Right ventricle myocardium inferior (tissue), 1 donor: ENCODE results near the gene CLDN19. TPM values are rescaled to one million over a fixed set of nuclear protein-coding genes. Genes with fewer than 3 reads are reported as not detected.

Experiments used
- ATAC-seq: fragments of 200-7000 bp; cut with Tn5 transposase; one replicate; pipeline ENCODE4 v1.9.1; 2020; ENCODE audit warnings: mild to moderate bottlenecking, moderate library complexity
- DNase-seq: peaks from one replicate; pipeline ENCODE4 v3.0.0; 2021; ENCODE audit errors: missing footprints
- intact Hi-C: fragments of 100-400 bp; cut with DNase I; formaldehyde crosslinking; loops from one replicate; pipeline ENCODE4 v1.11.0; 2022
- long read RNA-seq: library from polyadenylated mRNA; unstranded; transcript quantifications from one replicate; pipeline ENCODE4 v2.0.0, GENCODE V29; 2021
- total RNA-seq: library from RNA; stranded (reverse); fragmentation: NEBNext Ultra II Directional; extraction: Animal tissue kit (Norgen Biotek cat#: 25700); gene quantifications from one replicate; pipeline ENCODE4 v1.2.1, GENCODE V29; 2021
- donor health status: DM: no; HTN: yes; CAD: no; lungs with severe emphysema.

CLDN19 gene
- not detected for total RNA-seq
- long read RNA-seq, result 0 reads

- intact Hi-C loops, result loop anchor here (10.0 kb wide), 1 partner anchor 595 kb away; no protein-coding TSS in a partner anchor
- DNase-seq, result no peak
- ATAC-seq, result no peak
Measured at GRCh38 chr1:42739753-42740700, at the start of gene CLDN19. TSS of gene CLDN19 (minus strand) at chr1:42740236. CDS start at chr1:42740063, 173 bp downstream.

GRCh38 chr1:42788021-42788420, 48.0 kb upstream of the CLDN19 start:
- DNase-seq (no peak), ATAC-seq (no peak)
- intact Hi-C loops, result no loop called here

- ATAC-seq (peak; percentile 38), DNase-seq (no peak)
- intact Hi-C loops, result no loop called here
Measured at GRCh38 chr1:42786097-42786496, 46.1 kb upstream of the CLDN19 start.

- ATAC-seq, result peak; percentile 38
- intact Hi-C loops, result no loop called here
- peak; percentile 68 for DNase-seq
Measured at GRCh38 chr1:42784946-42785693, 45.1 kb upstream of the CLDN19 start, which contains the start of gene TMEM269. TSS of gene TMEM269 (plus strand) at chr1:42784991. CDS start at chr1:42789894, 4,903 bp downstream.

GRCh38 chr1:42784547-42784945, 44.5 kb upstream of the CLDN19 start:
- intact Hi-C loops, result no loop called here
- no peak for ATAC-seq
- DNase-seq, result no peak

- intact Hi-C loops, result no loop called here
- ATAC-seq, result no peak
- no peak for DNase-seq
Measured at GRCh38 chr1:42783092-42783491, 43.1 kb upstream of the CLDN19 start.

- DNase-seq, result no peak
- intact Hi-C loops, result no loop called here
- no peak for ATAC-seq
Measured at GRCh38 chr1:42780176-42780575, 40.1 kb upstream of the CLDN19 start.

GRCh38 chr1:42779725-42780124, 39.7 kb upstream of the CLDN19 start:
- ATAC-seq, result no peak
- DNase-seq, result no peak
- intact Hi-C loops, result loop anchor here (2.0 kb wide), 1 partner anchor 293 kb away; no protein-coding TSS in a partner anchor

GRCh38 chr1:42777852-42778251, 37.8 kb upstream of the CLDN19 start:
- ATAC-seq (no peak), DNase-seq (no peak)
- intact Hi-C loops, result loop anchor here (2.0 kb wide), 1 partner anchor 295 kb away; no protein-coding TSS in a partner anchor

GRCh38 chr1:42776502-42776901, 36.5 kb upstream of the CLDN19 start:
- no peak for DNase-seq
- ATAC-seq, result no peak
- intact Hi-C loops, result no loop called here

- ATAC-seq, result no peak
- intact Hi-C loops, result no loop called here
- DNase-seq, result no peak
Measured at GRCh38 chr1:42774928-42775526, 35.0 kb upstream of the CLDN19 start.

GRCh38 chr1:42773420-42773819, 33.4 kb upstream of the CLDN19 start:
- DNase-seq (no peak), ATAC-seq (no peak)
- intact Hi-C loops, result no loop called here

- no peak for DNase-seq
- ATAC-seq, result no peak
- intact Hi-C loops, result no loop called here
Measured at GRCh38 chr1:42769811-42770210, 29.8 kb upstream of the CLDN19 start.

- no peak for DNase-seq
- intact Hi-C loops, result no loop called here
- ATAC-seq, result no peak
Measured at GRCh38 chr1:42768172-42768571, 28.1 kb upstream of the CLDN19 start.

GRCh38 chr1:42767510-42768000, 27.5 kb upstream of the CLDN19 start:
- intact Hi-C loops, result loop anchor here (2.0 kb wide), 1 partner anchor 49 kb away; the partner anchor contains the start of genes ERMAP and SVBP
- peak; percentile 26 for ATAC-seq
- DNase-seq, result no peak

- peak; percentile 98 for ATAC-seq
- intact Hi-C loops, result loop anchor here (2.0 kb wide), 1 partner anchor 50 kb away; the partner anchor contains the start of genes ERMAP and SVBP
- DNase-seq, result peak; percentile 100
Measured at GRCh38 chr1:42766741-42767509, 26.9 kb upstream of the CLDN19 start, which contains the start of the genes C1orf50 and P3H1. TSS of gene C1orf50 (plus strand) at chr1:42767249. CDS start at chr1:42767312, 63 bp downstream. TSS of gene P3H1 (minus strand) at chr1:42767028. CDS start at chr1:42766971, 57 bp downstream.

- intact Hi-C loops, result loop anchor here (2.0 kb wide), 1 partner anchor 51 kb away; the partner anchor contains the start of genes ERMAP and SVBP
- no peak for DNase-seq
- no peak for ATAC-seq
Measured at GRCh38 chr1:42765832-42766740, 26.1 kb upstream of the CLDN19 start.
